Esophagus squamous epithelium (tissue), 5 donors: ENCODE measurements around the gene IER5L. TPM values are rescaled to one million over a fixed set of nuclear protein-coding genes. Genes with fewer than 3 reads are reported as not detected.
A peak's percentile ranks its signal among the peaks of the same experiment; 100 is the strongest.
"Not testable (repeated sequence)": the region's sequence is repeated elsewhere in the genome, so short reads cannot be mapped to it uniquely, and the experiment has no call there.

Source experiments
- DNase-seq: peaks from one replicate; lab custom pipeline; 2025; lab: John Stamatoyannopoulos, UW
- H3K27ac ChIP-seq, 4 donors: fragments of 200-600 bp; sonication (generic); one replicate each; pipeline ENCODE4 v1.5.1; 2016 to 2019; ENCODE audit warnings: mild to moderate bottlenecking in 1 of 4
- H3K27me3 ChIP-seq, 4 donors: fragments of 200-600 bp; sonication (generic); 1 replicate in 3 of 4; 2 replicates in 1 of 4; pipeline versions ENCODE4 v1.5.1 to v1.6.0; 2017 to 2021; ENCODE audit warnings: antibody characterized with exemption in 1 of 4
- H3K36me3 ChIP-seq, 3 donors: fragments of 200-600 bp; sonication (generic); one replicate each; pipeline ENCODE4 v1.5.1; 2016 to 2019
- H3K4me1 ChIP-seq, 3 donors: fragments of 200-600 bp; sonication (generic); one replicate each; pipeline ENCODE4 v1.5.1; 2017 to 2019
- H3K4me3 ChIP-seq, 4 donors: fragments of 200-600 bp; sonication (generic); 1 replicate in 3 of 4; 2 replicates in 1 of 4; pipeline ENCODE4 v1.5.1; 2016 to 2019; ENCODE audit warnings: mild to moderate bottlenecking in 2 of 4, moderate library complexity in 1 of 4
- H3K9me3 ChIP-seq, 3 donors: fragments of 200-600 bp; sonication (generic); one replicate each; pipeline ENCODE4 v1.5.1; 2016 to 2019
- CTCF ChIP-seq, 6 experiments: fragments of 450-650 bp in 4 of 6; fragments of 200-600 bp in 2 of 6; sonication (generic) in 2 of 6; IDR thresholded peaks; one replicate each; pipeline ENCODE4 v1.5.1; 2016 to 2019; ENCODE audit warnings: antibody characterized with exemption in 6 of 6, mild to moderate bottlenecking in 4 of 6, moderate library complexity in 4 of 6
- POLR2A ChIP-seq, 4 donors: fragments of 450-650 bp; IDR thresholded peaks; one replicate each; pipeline ENCODE4 v1.6.1; 2017; ENCODE audit warnings: antibody characterized with exemption in 4 of 4, mild to moderate bottlenecking in 4 of 4, moderate library complexity in 3 of 4
- WGBS, 2 donors: methylation state at CpG; one replicate each; pipeline ENCODE4 v1.1.5; 2018; 5-methylcytosine and 5-hydroxymethylcytosine counted together
- intact Hi-C: fragments of 100-400 bp; cut with DNase I; formaldehyde crosslinking; loops from one replicate; pipeline ENCODE4 v1.15.0; 2022
- total RNA-seq, 4 donors: library from RNA; depleted of rRNA; stranded (reverse); fragments of >200 nt; gene quantifications; one replicate each; pipeline ENCODE4 v1.1.0, GENCODE V29; 2016
- donor health status: DM: yes; HTN: yes; CAD: no.

IER5L gene
- total RNA-seq, 4 donors from 2014 or later, result 6.1 to 8.7 (median 7.2) TPM

GRCh38 chr9:129165198-129165597 lies 12.9 kb downstream of the IER5L start:
- no peaks in the 10 kb centered on the region for H3K27me3 ChIP-seq
- no peak overlapping the region for H3K4me3 ChIP-seq
- DNase-seq, result no peak
- intact Hi-C loops, result no loop called here
- H3K4me1 ChIP-seq, result peaks cover 40 to 65% (median 42%) of the 10 kb centered on the region in 3 donors
- peak overlapping the region; percentile 90 to 95 (median 92) for H3K27ac ChIP-seq
- no peaks in the 10 kb centered on the region for H3K9me3 ChIP-seq
- no peaks in the 10 kb centered on the region for H3K36me3 ChIP-seq
- TF ChIP-seq POLR2A (IDR thresholded peaks at IDR 0.05), result no peak
- TF ChIP-seq CTCF (IDR thresholded peaks at IDR 0.05), result no peak

- intact Hi-C loops, result no loop called here
- peak overlapping the region; percentile 90 to 95 (median 92) for H3K27ac ChIP-seq
- H3K4me1 ChIP-seq, result peaks cover 40 to 60% (median 42%) of the 10 kb centered on the region in 3 donors
- H3K27me3 ChIP-seq, result no peaks in the 10 kb centered on the region
- TF ChIP-seq POLR2A (IDR thresholded peaks at IDR 0.05) (no peak), CTCF (IDR thresholded peaks at IDR 0.05) (no peak)
- no peak overlapping the region for H3K4me3 ChIP-seq
- no peak for DNase-seq
- H3K9me3 ChIP-seq, result no peaks in the 10 kb centered on the region
- 35 to 57% methylated on average over 9 of the region's 9 CpGs for WGBS, 2 donors
- no peaks in the 10 kb centered on the region for H3K36me3 ChIP-seq
Measured at GRCh38 chr9:129164246-129164930, 13.7 kb downstream of the IER5L start.

- DNase-seq, result no peak
- peaks cover 40 to 59% (median 42%) of the 10 kb centered on the region in 3 donors for H3K4me1 ChIP-seq
- H3K36me3 ChIP-seq, result no peaks in the 10 kb centered on the region
- H3K4me3 ChIP-seq, result no peak overlapping the region
- TF ChIP-seq POLR2A (IDR thresholded peaks at IDR 0.05) (no peak), CTCF (IDR thresholded peaks at IDR 0.05) (no peak)
- no peaks in the 10 kb centered on the region for H3K27me3 ChIP-seq
- peak overlapping the region; percentile 90 to 95 (median 92) for H3K27ac ChIP-seq
- no peaks in the 10 kb centered on the region for H3K9me3 ChIP-seq
- WGBS, 2 donors, result 83% methylated on average over 2 to 3 of the region's 10 CpGs
- intact Hi-C loops, result no loop called here
Measured at GRCh38 chr9:129163753-129164152, 14.3 kb downstream of the IER5L start.

GRCh38 chr9:129163198-129163670 lies 14.8 kb downstream of the IER5L start:
- H3K27ac ChIP-seq, result peak overlapping the region; percentile 90 to 95 (median 92)
- H3K4me3 ChIP-seq, H3K36me3 ChIP-seq, intact Hi-C loops, H3K27me3 ChIP-seq, H3K9me3 ChIP-seq, DNase-seq: not testable (repeated sequence)
- WGBS, 2 donors, result 60 to 64% methylated on average over 5 of the region's 5 CpGs
- peaks cover 37 to 54% (median 38%) of the 10 kb centered on the region in 3 donors for H3K4me1 ChIP-seq

- TF ChIP-seq CTCF (IDR thresholded peaks at IDR 0.05), result peak in 1 of 6 experiments; percentile 3
- TF ChIP-seq POLR2A (IDR thresholded peaks at IDR 0.05), result no peak
- no peaks in the 10 kb centered on the region for H3K9me3 ChIP-seq
- DNase-seq, result no peak
- H3K27ac ChIP-seq, result peak overlapping the region in 2 of 4 donors; percentile 91 to 95
- no peaks in the 10 kb centered on the region for H3K36me3 ChIP-seq
- no peak overlapping the region for H3K4me3 ChIP-seq
- 93 to 97% methylated on average over 8 to 11 of the region's 11 CpGs for WGBS, 2 donors
- intact Hi-C loops, result no loop called here
- H3K27me3 ChIP-seq, result no peaks in the 10 kb centered on the region
- H3K4me1 ChIP-seq, result peaks cover 31 to 48% (median 34%) of the 10 kb centered on the region in 3 donors
Measured at GRCh38 chr9:129162497-129163197, 15.4 kb downstream of the IER5L start.
